WTC11 (cell line): ENCODE measurements around the gene PAK5.

Source experiments
- ARID4B ChIP-seq: sonication (generic); formaldehyde crosslinking; IDR thresholded peaks from 2 replicates; pipeline ENCODE4 v1.8.0; 2023; ENCODE audit warnings: missing genetic modification reagents, mild to moderate bottlenecking, borderline replicate concordance
- CTCF ChIP-seq: fragments of 200-600 bp; IDR thresholded peaks from 2 replicates; pipeline ENCODE4 v1.8.0; 2022; ENCODE audit warnings: antibody characterized with exemption
- FOXP4 ChIP-seq: sonication (generic); formaldehyde crosslinking; IDR thresholded peaks from 2 replicates; pipeline ENCODE4 v1.8.0; 2022; ENCODE audit warnings: mild to moderate bottlenecking, missing genetic modification reagents
- GTF2I ChIP-seq: fragments of 250-450 bp; sonication (Bioruptor Pico); conservative IDR thresholded peaks from 2 replicates; pipeline ENCODE4 v1.4.0; 2021; ENCODE audit warnings: mild to moderate bottlenecking
- SMAD4 ChIP-seq: sonication (generic); formaldehyde crosslinking; IDR thresholded peaks from 2 replicates; pipeline ENCODE4 v1.8.0; 2022; ENCODE audit warnings: mild to moderate bottlenecking, missing genetic modification reagents
- STAT6 ChIP-seq: sonication (generic); formaldehyde crosslinking; conservative IDR thresholded peaks from 2 replicates; pipeline ENCODE4 v1.8.1; 2023; ENCODE audit warnings: mild to moderate bottlenecking, low read depth, missing genetic modification reagents, moderate library complexity
- ZNF263 ChIP-seq: sonication (generic); formaldehyde crosslinking; IDR thresholded peaks from 2 replicates; pipeline ENCODE4 v1.8.1; 2022; ENCODE audit warnings: low read depth, mild to moderate bottlenecking, moderate library complexity, missing genetic modification reagents

- TF ChIP-seq CTCF = no peak
- TF ChIP-seq ARID4B = no peak
- TF ChIP-seq ZNF263 (CRISPR knock-in tag) = no peak
- no peak for TF ChIP-seq SMAD4
- no peak for TF ChIP-seq GTF2I (CRISPR knock-in tag)
- no peak for TF ChIP-seq STAT6 (CRISPR knock-in tag)
- no peak for TF ChIP-seq FOXP4
These were observed 201.0 kb downstream of the PAK5 start for GRCh38 chr20:9637889-9638288.
